ENCODE results near the gene E2F2. TPM values are rescaled to one million over a fixed set of nuclear protein-coding genes. Genes with fewer than 3 reads are reported as not detected.

E2F2 gene
- polyA plus RNA-seq, 1 of the 3 experiments (the other 2 are of a cell fraction), result 0.43 TPM

DNA sequence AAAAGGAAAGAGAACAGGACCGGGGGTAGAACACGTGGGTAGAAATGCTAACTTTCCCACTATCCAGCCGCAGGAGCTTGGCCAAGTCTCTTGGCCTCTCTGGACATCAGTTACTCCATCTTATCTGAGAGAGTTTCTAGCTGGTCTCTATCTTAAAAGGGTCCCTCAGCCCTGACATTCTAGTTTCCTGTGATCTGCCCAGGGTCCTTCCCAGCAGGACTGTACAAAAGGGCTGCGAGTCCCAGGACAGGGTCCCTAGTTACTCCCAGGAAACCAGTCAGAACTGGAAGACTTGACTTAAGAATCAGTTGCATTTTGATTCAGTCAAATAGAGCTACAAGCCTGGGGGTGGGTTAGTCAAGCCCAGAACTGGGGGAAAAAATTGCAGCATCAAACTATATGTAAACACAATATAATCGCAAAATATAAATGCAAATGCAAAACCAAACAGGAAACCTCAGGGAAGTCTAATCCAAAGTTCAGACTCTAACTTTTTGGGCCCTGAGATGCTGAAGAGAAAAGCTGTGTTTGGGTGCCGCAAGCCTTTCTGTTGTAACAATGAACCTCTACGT, 49.9 kb downstream of the E2F2 start:
- ChIA-PET CTCF (interaction anchor here (0.8 to 1.4 kb wide), 5 partner anchors 16 to 184 kb away, joined by 3 to 5 read pairs (median 3); no protein-coding TSS in a partner anchor), POLR2A (no interaction called here)
- H3K4me1 ChIP-seq (ENCODE audit: control insufficient read depth in 1 of 2, insufficient read depth in 2 of 2, low read depth in 1 of 2, low read length in 1 of 2), result peaks cover 0 to 6% of the 10 kb centered on the region in 2 experiments; a peak in 1 of 4 replicates
- H3F3A ChIP-seq (replicated peaks; ENCODE audit: insufficient read depth), result peaks cover 17% of the 10 kb centered on the region
- 97% methylated on average over 7 of the region's 7 CpGs for WGBS (ENCODE audit: low lambda C conversion rate)
- peaks cover 50% of the 10 kb centered on the region; the same call in 1 of the 2 replicates for H3K79me2 ChIP-seq (ENCODE audit: insufficient read depth)
- H4K20me1 ChIP-seq (ENCODE audit: insufficient read depth), result peaks cover 4% of the 10 kb centered on the region; the same call in 1 of the 2 replicates
- no peaks in the 10 kb centered on the region for H3K36me3 ChIP-seq (replicated peaks in 1 of 2; ENCODE audit: control insufficient read depth in 1 of 2, insufficient read depth in 2 of 2, low read length in 1 of 2)
- H3K9ac ChIP-seq, result no peak overlapping the region
- no peaks in the 10 kb centered on the region for H3K9me2 ChIP-seq
- no peak overlapping the region for H3K27ac ChIP-seq (ENCODE audit: low read depth in 2 of 2, low read length in 1 of 2)
- H3K4me2 ChIP-seq, result no peak overlapping the region
- TF ChIP-seq NFIC (IDR thresholded peaks at IDR 0.05; ENCODE audit: borderline replicate concordance), result no peak
- TF ChIP-seq TCF12 (IDR thresholded peaks at IDR 0.05), result no peak
- TF ChIP-seq, protein P1, sequence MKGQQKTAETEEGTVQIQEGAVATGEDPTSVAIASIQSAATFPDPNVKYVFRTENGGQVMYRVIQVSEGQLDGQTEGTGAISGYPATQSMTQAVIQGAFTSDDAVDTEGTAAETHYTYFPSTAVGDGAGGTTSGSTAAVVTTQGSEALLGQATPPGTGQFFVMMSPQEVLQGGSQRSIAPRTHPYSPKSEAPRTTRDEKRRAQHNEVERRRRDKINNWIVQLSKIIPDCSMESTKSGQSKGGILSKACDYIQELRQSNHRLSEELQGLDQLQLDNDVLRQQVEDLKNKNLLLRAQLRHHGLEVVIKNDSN (IDR thresholded peaks at IDR 0.05; ENCODE audit: borderline replicate concordance, low read depth), result no peak
- TF ChIP-seq, protein P2, sequence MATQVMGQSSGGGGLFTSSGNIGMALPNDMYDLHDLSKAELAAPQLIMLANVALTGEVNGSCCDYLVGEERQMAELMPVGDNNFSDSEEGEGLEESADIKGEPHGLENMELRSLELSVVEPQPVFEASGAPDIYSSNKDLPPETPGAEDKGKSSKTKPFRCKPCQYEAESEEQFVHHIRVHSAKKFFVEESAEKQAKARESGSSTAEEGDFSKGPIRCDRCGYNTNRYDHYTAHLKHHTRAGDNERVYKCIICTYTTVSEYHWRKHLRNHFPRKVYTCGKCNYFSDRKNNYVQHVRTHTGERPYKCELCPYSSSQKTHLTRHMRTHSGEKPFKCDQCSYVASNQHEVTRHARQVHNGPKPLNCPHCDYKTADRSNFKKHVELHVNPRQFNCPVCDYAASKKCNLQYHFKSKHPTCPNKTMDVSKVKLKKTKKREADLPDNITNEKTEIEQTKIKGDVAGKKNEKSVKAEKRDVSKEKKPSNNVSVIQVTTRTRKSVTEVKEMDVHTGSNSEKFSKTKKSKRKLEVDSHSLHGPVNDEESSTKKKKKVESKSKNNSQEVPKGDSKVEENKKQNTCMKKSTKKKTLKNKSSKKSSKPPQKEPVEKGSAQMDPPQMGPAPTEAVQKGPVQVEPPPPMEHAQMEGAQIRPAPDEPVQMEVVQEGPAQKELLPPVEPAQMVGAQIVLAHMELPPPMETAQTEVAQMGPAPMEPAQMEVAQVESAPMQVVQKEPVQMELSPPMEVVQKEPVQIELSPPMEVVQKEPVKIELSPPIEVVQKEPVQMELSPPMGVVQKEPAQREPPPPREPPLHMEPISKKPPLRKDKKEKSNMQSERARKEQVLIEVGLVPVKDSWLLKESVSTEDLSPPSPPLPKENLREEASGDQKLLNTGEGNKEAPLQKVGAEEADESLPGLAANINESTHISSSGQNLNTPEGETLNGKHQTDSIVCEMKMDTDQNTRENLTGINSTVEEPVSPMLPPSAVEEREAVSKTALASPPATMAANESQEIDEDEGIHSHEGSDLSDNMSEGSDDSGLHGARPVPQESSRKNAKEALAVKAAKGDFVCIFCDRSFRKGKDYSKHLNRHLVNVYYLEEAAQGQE (IDR thresholded peaks at IDR 0.05; ENCODE audit: low read depth, low read length), result no peak
- no peak for TF ChIP-seq YY1 (IDR thresholded peaks at IDR 0.05; ENCODE audit: low read depth)
- TF ChIP-seq SMC3 (IDR thresholded peaks at IDR 0.05; ENCODE audit: low read depth, low read length), result no peak
- TF ChIP-seq, protein P3, sequence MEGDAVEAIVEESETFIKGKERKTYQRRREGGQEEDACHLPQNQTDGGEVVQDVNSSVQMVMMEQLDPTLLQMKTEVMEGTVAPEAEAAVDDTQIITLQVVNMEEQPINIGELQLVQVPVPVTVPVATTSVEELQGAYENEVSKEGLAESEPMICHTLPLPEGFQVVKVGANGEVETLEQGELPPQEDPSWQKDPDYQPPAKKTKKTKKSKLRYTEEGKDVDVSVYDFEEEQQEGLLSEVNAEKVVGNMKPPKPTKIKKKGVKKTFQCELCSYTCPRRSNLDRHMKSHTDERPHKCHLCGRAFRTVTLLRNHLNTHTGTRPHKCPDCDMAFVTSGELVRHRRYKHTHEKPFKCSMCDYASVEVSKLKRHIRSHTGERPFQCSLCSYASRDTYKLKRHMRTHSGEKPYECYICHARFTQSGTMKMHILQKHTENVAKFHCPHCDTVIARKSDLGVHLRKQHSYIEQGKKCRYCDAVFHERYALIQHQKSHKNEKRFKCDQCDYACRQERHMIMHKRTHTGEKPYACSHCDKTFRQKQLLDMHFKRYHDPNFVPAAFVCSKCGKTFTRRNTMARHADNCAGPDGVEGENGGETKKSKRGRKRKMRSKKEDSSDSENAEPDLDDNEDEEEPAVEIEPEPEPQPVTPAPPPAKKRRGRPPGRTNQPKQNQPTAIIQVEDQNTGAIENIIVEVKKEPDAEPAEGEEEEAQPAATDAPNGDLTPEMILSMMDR (IDR thresholded peaks at IDR 0.05), result no peak
- no peak for DNase-seq
- no peak overlapping the region for H2AFZ ChIP-seq (ENCODE audit: low read depth)
- no peaks in the 10 kb centered on the region for H3K9me3 ChIP-seq
- no peaks in the 10 kb centered on the region for H3K27me3 ChIP-seq (ENCODE audit: insufficient read depth)
- no peak overlapping the region for H3K4me3 ChIP-seq (ENCODE audit: low read depth in 2 of 2, low read length in 1 of 2)

DNA sequence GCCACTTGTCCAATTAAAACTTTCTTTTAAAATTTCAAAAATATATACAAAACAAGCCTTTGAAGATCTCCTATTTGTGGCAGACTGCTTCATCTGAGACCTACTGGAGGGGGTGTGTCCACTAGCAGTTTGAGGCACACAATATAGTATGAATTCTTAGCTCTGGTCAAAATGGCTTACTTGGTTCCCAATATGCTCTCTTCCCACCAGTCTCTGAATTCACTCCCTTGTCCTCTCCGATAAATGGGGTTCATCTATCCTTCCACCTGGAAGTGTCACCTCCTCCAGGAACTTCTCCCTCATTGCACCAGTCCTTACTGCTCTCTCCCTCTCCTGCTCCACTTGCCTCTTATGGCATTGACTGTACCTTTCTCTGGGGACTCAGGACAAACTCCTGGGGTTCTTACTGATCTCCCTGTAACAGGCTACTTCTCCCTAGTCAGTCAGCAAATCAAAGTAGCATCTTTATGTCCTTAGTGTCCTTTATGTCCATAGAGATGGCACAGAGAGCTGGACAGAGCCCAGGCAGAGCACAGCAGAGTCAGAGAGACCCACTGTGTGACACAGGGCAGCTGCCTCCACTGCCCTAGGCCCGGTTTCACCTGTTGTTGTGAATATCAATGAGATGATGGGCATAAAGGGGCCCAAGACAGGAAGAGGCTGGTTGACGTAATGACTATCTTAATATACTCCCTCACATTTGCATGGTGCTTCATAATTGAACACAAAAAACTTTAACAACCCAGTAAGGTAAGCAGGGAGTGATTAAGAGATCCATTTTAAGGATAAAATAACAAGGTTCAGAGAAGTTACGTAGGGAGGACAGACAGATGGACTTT, 50.6 kb downstream of the E2F2 start:
- no peaks in the 10 kb centered on the region for H3K36me3 ChIP-seq (replicated peaks in 1 of 2; ENCODE audit: control insufficient read depth in 1 of 2, insufficient read depth in 2 of 2, low read length in 1 of 2)
- no peak overlapping the region for H3K27ac ChIP-seq (ENCODE audit: low read depth in 2 of 2, low read length in 1 of 2)
- H3K9me2 ChIP-seq, result no peaks in the 10 kb centered on the region
- DNase-seq, result no peak
- H3F3A ChIP-seq (replicated peaks; ENCODE audit: insufficient read depth), result peaks cover 22% of the 10 kb centered on the region
- ChIA-PET POLR2A (no interaction called here), CTCF (interaction anchor here (1.2 to 1.4 kb wide), 2 partner anchors 15 to 157 kb away, joined by 3 read pairs; no protein-coding TSS in a partner anchor)
- H3K9me3 ChIP-seq, result no peaks in the 10 kb centered on the region
- H3K79me2 ChIP-seq (ENCODE audit: insufficient read depth), result peaks cover 50% of the 10 kb centered on the region; the same call in 1 of the 2 replicates
- H4K20me1 ChIP-seq (ENCODE audit: insufficient read depth), result peaks cover 11% of the 10 kb centered on the region
- no peaks in the 10 kb centered on the region for H3K27me3 ChIP-seq (ENCODE audit: insufficient read depth)
- WGBS (ENCODE audit: low lambda C conversion rate), result 92% methylated on average over 4 of the region's 4 CpGs
- H3K4me1 ChIP-seq (ENCODE audit: control insufficient read depth in 1 of 2, insufficient read depth in 2 of 2, low read depth in 1 of 2, low read length in 1 of 2), result peaks cover 0 to 9% of the 10 kb centered on the region in 2 experiments; a peak in 1 of 4 replicates
- no peak overlapping the region for H3K9ac ChIP-seq
- no peak for TF ChIP-seq RXRA (IDR thresholded peaks at IDR 0.05; ENCODE audit: borderline replicate concordance, low read depth)
- TF ChIP-seq ZBTB33 (IDR thresholded peaks at IDR 0.05; ENCODE audit: borderline replicate concordance, low read depth), result no peak
- TF ChIP-seq SIN3A (IDR thresholded peaks at IDR 0.05; ENCODE audit: borderline replicate concordance, low read depth, low read length), result no peak
- TF ChIP-seq, protein P4, sequence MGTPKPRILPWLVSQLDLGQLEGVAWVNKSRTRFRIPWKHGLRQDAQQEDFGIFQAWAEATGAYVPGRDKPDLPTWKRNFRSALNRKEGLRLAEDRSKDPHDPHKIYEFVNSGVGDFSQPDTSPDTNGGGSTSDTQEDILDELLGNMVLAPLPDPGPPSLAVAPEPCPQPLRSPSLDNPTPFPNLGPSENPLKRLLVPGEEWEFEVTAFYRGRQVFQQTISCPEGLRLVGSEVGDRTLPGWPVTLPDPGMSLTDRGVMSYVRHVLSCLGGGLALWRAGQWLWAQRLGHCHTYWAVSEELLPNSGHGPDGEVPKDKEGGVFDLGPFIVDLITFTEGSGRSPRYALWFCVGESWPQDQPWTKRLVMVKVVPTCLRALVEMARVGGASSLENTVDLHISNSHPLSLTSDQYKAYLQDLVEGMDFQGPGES (IDR thresholded peaks at IDR 0.05; ENCODE audit: low read depth, low read length), result no peak
- no peak for TF ChIP-seq ELF1 (IDR thresholded peaks at IDR 0.05)
- H3K4me2 ChIP-seq, result no peak overlapping the region
- H3K4me3 ChIP-seq (ENCODE audit: low read depth in 2 of 2, low read length in 1 of 2), result no peak overlapping the region
- H2AFZ ChIP-seq (ENCODE audit: low read depth), result no peak overlapping the region

Data from SK-N-SH (cell line).